ENCODE results near the gene PPP3CA.

The PPP3CA gene

GRCh38 chr4:101081166-101081565 is 266.2 kb downstream of the PPP3CA start:
- ChIA-PET CTCF (no interaction called here), POLR2A (no interaction called here)
- H3K4me3 ChIP-seq (ENCODE audit: low read depth, low read length) = no peak overlapping the region
- DNase-seq (ENCODE audit: low read depth, low spot score) = no peak
- TF ChIP-seq, protein P1, sequence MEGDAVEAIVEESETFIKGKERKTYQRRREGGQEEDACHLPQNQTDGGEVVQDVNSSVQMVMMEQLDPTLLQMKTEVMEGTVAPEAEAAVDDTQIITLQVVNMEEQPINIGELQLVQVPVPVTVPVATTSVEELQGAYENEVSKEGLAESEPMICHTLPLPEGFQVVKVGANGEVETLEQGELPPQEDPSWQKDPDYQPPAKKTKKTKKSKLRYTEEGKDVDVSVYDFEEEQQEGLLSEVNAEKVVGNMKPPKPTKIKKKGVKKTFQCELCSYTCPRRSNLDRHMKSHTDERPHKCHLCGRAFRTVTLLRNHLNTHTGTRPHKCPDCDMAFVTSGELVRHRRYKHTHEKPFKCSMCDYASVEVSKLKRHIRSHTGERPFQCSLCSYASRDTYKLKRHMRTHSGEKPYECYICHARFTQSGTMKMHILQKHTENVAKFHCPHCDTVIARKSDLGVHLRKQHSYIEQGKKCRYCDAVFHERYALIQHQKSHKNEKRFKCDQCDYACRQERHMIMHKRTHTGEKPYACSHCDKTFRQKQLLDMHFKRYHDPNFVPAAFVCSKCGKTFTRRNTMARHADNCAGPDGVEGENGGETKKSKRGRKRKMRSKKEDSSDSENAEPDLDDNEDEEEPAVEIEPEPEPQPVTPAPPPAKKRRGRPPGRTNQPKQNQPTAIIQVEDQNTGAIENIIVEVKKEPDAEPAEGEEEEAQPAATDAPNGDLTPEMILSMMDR (IDR thresholded peaks at IDR 0.05; ENCODE audit: insufficient read depth, low read length, missing control alignments) = no peak

DNA sequence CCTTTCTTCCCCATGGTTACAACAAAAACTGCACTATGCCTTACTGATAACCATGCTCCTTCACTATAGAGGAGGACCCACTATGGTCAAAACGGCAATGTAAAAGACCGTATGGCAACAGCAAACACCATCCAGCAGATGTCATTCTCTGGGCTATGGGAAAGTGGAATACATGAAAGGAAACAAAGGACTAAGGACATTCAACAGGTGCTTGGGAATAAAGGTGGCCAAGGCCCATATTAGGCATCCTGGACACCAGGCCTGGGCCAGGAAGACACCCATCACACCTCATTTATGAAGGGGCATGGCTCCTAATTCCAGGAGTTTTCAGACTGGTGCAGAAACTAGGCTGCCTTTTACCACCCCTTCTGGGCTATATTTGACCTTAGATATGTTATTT is 268.4 kb downstream of the PPP3CA start:
- TF ChIP-seq, protein P1 (IDR thresholded peaks at IDR 0.05; ENCODE audit: insufficient read depth, low read length, missing control alignments) = no peak
- no peak for DNase-seq (ENCODE audit: low read depth, low spot score)
- POLR2A ChIA-PET = no interaction called here
- no peak overlapping the region for H3K4me3 ChIP-seq (ENCODE audit: low read depth, low read length)
- CTCF ChIA-PET = no interaction called here

- TF ChIP-seq, protein P1 (IDR thresholded peaks at IDR 0.05; ENCODE audit: insufficient read depth, low read length, missing control alignments) = no peak
- ChIA-PET CTCF (no interaction called here), POLR2A (no interaction called here)
- H3K4me3 ChIP-seq (ENCODE audit: low read depth, low read length) = no peak overlapping the region
- no peak for DNase-seq (ENCODE audit: low read depth, low spot score)
These were observed 271.3 kb downstream of the PPP3CA start for GRCh38 chr4:101076032-101076431.

GRCh38 chr4:101075536-101075935 is 271.8 kb downstream of the PPP3CA start:
- CTCF ChIA-PET = no interaction called here
- no peak for DNase-seq (ENCODE audit: low read depth, low spot score)

GRCh38 chr4:101074326-101074725 is 273.0 kb downstream of the PPP3CA start:
- no peak overlapping the region for H3K4me3 ChIP-seq (ENCODE audit: low read depth, low read length)
- TF ChIP-seq, protein P1 (IDR thresholded peaks at IDR 0.05; ENCODE audit: insufficient read depth, low read length, missing control alignments) = no peak
- DNase-seq (ENCODE audit: low read depth, low spot score) = no peak
- CTCF ChIA-PET = no interaction called here
- POLR2A ChIA-PET = no interaction called here

More at GRCh38 chr4:101075536-101075935, 271.8 kb downstream of the PPP3CA start:
- TF ChIP-seq, protein P1 (IDR thresholded peaks at IDR 0.05; ENCODE audit: insufficient read depth, low read length, missing control alignments) = no peak
- POLR2A ChIA-PET = no interaction called here
- H3K4me3 ChIP-seq (ENCODE audit: low read depth, low read length) = no peak overlapping the region

DNA sequence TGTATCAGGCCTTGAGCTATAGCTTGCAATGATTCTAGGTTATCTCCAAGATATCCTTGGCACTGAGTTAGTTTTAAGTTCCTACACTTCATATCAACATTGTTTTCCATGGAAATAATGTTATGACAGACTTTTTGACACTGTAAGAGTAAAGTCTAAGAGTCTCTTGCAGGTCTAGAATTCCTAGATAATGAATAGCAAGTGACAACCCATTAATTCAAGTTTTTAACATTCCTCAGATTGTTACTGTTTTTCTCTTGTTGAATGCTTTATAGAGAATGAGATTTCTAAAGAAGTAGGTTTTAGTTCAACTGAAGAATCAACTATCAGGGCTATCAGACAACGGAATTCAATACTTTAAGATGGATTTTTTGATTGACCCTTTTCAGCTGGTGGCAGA is 276.1 kb downstream of the PPP3CA start:
- no peak for DNase-seq (ENCODE audit: low read depth, low spot score)
- ChIA-PET POLR2A (no interaction called here), CTCF (no interaction called here)
- TF ChIP-seq, protein P1 (IDR thresholded peaks at IDR 0.05; ENCODE audit: insufficient read depth, low read length, missing control alignments) = no peak
- H3K4me3 ChIP-seq (ENCODE audit: low read depth, low read length) = no peak overlapping the region
